Body of pancreas (tissue), 4 donors: ENCODE results near the gene AFF4. TPM values are rescaled to one million over a fixed set of nuclear protein-coding genes. Genes with fewer than 3 reads are reported as not detected.
A peak's percentile ranks its signal among the peaks of the same experiment; 100 is the strongest.

Experiments
- ATAC-seq: fragments of 150-250 bp; one replicate; pipeline ENCODE4 v1.9.1; 2016
- DNase-seq, 4 donors: peaks; one replicate each; pipeline ENCODE4 v3.0.0-alpha.2; 2019
- H3K27ac ChIP-seq, 4 donors: fragments of 200-600 bp; sonication (generic); 1 replicate in 3 of 4; 2 replicates in 1 of 4; pipeline versions ENCODE4 v1.5.1 to v1.6.1; 2016 to 2019; ENCODE audit warnings: mild to moderate bottlenecking in 1 of 4, mixed read lengths in 1 of 4, moderate library complexity in 1 of 4
- H3K27me3 ChIP-seq, 2 donors: fragments of 200-600 bp; sonication (generic); one replicate each; pipeline ENCODE4 v1.6.0; 2016; ENCODE audit warnings: mild to moderate bottlenecking in 1 of 2
- H3K36me3 ChIP-seq, 2 donors: fragments of 200-600 bp; sonication (generic); replicated peaks in 1 of 2; 2 replicates each; pipeline ENCODE4 v1.5.1; 2016; ENCODE audit warnings: low read depth in 2 of 2; ENCODE audit not compliant: insufficient read depth in 1 of 2
- H3K4me1 ChIP-seq: fragments of 200-600 bp; sonication (generic); one replicate; pipeline ENCODE4 v1.6.0; 2016
- H3K4me3 ChIP-seq, 2 donors: fragments of 200-600 bp; sonication (generic); 1 replicate in 1 of 2; 2 replicates in 1 of 2; pipeline ENCODE4 v1.5.1; 2016 to 2019
- H3K9me3 ChIP-seq, 3 donors: fragments of 200-600 bp; sonication (generic); 1 replicate in 2 of 3; 2 replicates in 1 of 3; pipeline ENCODE4 v1.5.1; 2016
- POLR2A ChIP-seq, 3 donors: fragments of 450-650 bp; IDR thresholded peaks; one replicate each; pipeline ENCODE4 v1.6.1; 2016; ENCODE audit warnings: antibody characterized with exemption in 3 of 3, mild to moderate bottlenecking in 2 of 3
- WGBS, 2 donors: methylation state at CpG; one replicate each; pipeline ENCODE4 v1.1.5; 2017; 5-methylcytosine and 5-hydroxymethylcytosine counted together
- intact Hi-C: fragments of 100-400 bp; cut with DNase I; formaldehyde crosslinking; loops from one replicate; pipeline ENCODE4 v1.15.1; 2023
- total RNA-seq, 2 donors: library from RNA; depleted of rRNA; stranded (reverse); fragments of >200 nt; gene quantifications; one replicate each; pipeline ENCODE4 v1.1.0, GENCODE V29; 2016
- TF ChIP-seq, protein P1 (sequence below), 7 experiments: fragments of 450-650 bp in 4 of 7; fragments of 200-600 bp in 3 of 7; sonication (generic) in 3 of 7; IDR thresholded peaks; one replicate each; pipeline ENCODE4 v1.5.1; 2016 to 2019; ENCODE audit warnings: antibody characterized with exemption in 7 of 7

The AFF4 gene
- total RNA-seq, 2 donors from 2014 or later: 31.4 to 32.3 TPM

DNA sequence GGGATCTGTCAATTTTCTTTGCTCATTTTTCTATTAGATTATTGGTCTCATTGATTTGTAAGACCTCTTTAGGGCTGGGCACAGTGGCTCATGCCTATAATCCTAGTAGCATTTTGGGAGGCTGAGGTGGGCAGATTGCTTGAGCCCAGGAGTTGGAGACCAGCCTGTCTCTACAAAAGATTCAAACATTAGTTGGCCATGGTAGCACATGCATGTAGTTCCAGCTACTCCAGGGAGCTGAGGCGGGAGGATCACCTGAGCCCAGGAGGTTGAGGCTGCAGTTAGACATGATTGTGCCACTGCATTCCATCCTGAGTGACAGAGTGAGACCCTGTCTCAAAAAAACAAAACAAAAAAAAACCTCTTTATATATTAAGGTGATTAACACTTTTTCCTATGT lies 126.6 kb downstream of the AFF4 start:
- DNase-seq (no peak), ATAC-seq (no peak)
- Histone ChIP-seq H3K27ac (no peak overlapping the region), H3K4me1 (no peaks in the 10 kb centered on the region), H3K27me3 (no peaks in the 10 kb centered on the region), H3K4me3 (no peak overlapping the region), H3K9me3 (no peaks in the 10 kb centered on the region), H3K36me3 (no peaks in the 10 kb centered on the region)
- intact Hi-C loops: no loop called here
- TF ChIP-seq, protein P1, sequence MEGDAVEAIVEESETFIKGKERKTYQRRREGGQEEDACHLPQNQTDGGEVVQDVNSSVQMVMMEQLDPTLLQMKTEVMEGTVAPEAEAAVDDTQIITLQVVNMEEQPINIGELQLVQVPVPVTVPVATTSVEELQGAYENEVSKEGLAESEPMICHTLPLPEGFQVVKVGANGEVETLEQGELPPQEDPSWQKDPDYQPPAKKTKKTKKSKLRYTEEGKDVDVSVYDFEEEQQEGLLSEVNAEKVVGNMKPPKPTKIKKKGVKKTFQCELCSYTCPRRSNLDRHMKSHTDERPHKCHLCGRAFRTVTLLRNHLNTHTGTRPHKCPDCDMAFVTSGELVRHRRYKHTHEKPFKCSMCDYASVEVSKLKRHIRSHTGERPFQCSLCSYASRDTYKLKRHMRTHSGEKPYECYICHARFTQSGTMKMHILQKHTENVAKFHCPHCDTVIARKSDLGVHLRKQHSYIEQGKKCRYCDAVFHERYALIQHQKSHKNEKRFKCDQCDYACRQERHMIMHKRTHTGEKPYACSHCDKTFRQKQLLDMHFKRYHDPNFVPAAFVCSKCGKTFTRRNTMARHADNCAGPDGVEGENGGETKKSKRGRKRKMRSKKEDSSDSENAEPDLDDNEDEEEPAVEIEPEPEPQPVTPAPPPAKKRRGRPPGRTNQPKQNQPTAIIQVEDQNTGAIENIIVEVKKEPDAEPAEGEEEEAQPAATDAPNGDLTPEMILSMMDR (IDR thresholded peaks at IDR 0.05): no peak
- no peak for TF ChIP-seq POLR2A (IDR thresholded peaks at IDR 0.05)
- 93 to 100% methylated on average over 1 of the region's 1 CpG for WGBS, 2 donors

GRCh38 chr5:132834057-132834456 lies 129.4 kb downstream of the AFF4 start:
- ATAC-seq (no peak), DNase-seq (no peak)
- Histone ChIP-seq H3K27ac (no peak overlapping the region), H3K36me3 (no peaks in the 10 kb centered on the region), H3K27me3 (no peaks in the 10 kb centered on the region), H3K4me1 (peaks cover 12% of the 10 kb centered on the region), H3K9me3 (no peaks in the 10 kb centered on the region), H3K4me3 (no peak overlapping the region)
- TF ChIP-seq POLR2A (IDR thresholded peaks at IDR 0.05): no peak
- TF ChIP-seq, protein P1 (IDR thresholded peaks at IDR 0.05): no peak
- 96 to 100% methylated on average over 3 of the region's 3 CpGs for WGBS, 2 donors
- intact Hi-C loops: no loop called here

GRCh38 chr5:132832612-132833011 lies 130.8 kb downstream of the AFF4 start:
- DNase-seq (no peak), ATAC-seq (no peak)
- no peaks in the 10 kb centered on the region for H3K36me3 ChIP-seq
- peaks cover 24% of the 10 kb centered on the region for H3K4me1 ChIP-seq
- no peak overlapping the region for H3K27ac ChIP-seq
- intact Hi-C loops: no loop called here
- no peaks in the 10 kb centered on the region for H3K27me3 ChIP-seq
- H3K4me3 ChIP-seq: no peak overlapping the region
- WGBS, 2 donors: 75 to 88% methylated on average over 5 of the region's 5 CpGs
- H3K9me3 ChIP-seq: no peaks in the 10 kb centered on the region
- TF ChIP-seq, protein P1 (IDR thresholded peaks at IDR 0.05): no peak
- TF ChIP-seq POLR2A (IDR thresholded peaks at IDR 0.05): no peak

GRCh38 chr5:132831095-132831860 lies 132.2 kb downstream of the AFF4 start:
- no peaks in the 10 kb centered on the region for H3K27me3 ChIP-seq
- H3K4me3 ChIP-seq: no peak overlapping the region
- H3K36me3 ChIP-seq: no peaks in the 10 kb centered on the region
- H3K27ac ChIP-seq: peak overlapping the region; percentile 89 to 95 (median 94)
- no peak for ATAC-seq
- no peaks in the 10 kb centered on the region for H3K9me3 ChIP-seq
- peaks cover 24% of the 10 kb centered on the region for H3K4me1 ChIP-seq
- 87 to 88% methylated on average over 11 to 15 of the region's 15 CpGs for WGBS, 2 donors
- intact Hi-C loops: no loop called here
- DNase-seq: no peak
- TF ChIP-seq, protein P1 (IDR thresholded peaks at IDR 0.05): no peak
- no peak for TF ChIP-seq POLR2A (IDR thresholded peaks at IDR 0.05)
